ENCODE data around the gene ZNF710. TPM values are rescaled to one million over a fixed set of nuclear protein-coding genes. Genes with fewer than 3 reads are reported as not detected.

The ZNF710 gene
- total and polyA plus RNA-seq, 2 of the 4 experiments (the other 2 are of a cell fraction), result 7.6 to 8.2 TPM

DNA sequence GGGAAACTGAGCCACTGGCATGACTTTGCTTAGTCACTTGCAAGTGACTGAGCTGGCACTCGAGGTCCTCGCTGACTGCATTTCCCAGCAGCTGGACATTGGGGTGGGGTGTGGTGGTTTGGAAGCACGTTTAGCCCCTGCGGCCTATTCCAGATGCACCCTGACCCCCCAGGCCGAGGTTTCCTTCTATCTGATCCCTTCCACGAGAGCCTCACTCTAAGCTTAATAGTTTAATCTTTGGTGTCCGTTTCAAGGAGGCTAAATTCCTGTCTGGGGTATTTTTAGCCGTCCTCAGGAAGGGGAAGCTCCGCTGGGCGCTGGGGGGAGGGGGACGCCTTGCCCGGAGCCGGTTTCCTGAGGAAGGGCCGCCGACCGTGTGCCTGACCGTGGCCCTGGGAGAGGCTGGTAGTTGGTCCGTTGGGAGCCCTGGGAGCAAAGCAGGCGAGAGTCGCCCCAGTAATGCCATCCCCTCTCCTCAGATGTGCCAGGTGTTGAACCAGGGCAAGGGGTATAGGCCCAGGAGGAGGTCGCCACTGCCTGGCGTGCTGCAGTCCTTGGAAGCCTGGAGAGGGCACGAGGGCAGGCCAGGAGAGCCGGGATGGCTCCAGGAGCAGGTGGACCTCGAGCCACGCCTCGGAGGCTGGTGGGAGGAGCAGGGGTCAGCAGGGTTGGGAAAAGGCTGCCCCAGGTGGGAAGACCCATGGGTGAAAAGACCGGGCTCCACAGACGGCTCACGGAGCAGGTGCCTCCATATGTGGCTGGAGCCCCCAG lies 64.0 kb downstream of the ZNF710 start:
- no peak overlapping the region for H3K27ac ChIP-seq (ENCODE audit: insufficient read depth, low read length)
- no peak for DNase-seq
- H4K91ac ChIP-seq (ENCODE audit: insufficient read depth, low read depth, low read length), result no peak overlapping the region
- H2BK5ac ChIP-seq (ENCODE audit: low read depth, low read length, poor library complexity, severe bottlenecking), result no peak overlapping the region
- H3K4me3 ChIP-seq (ENCODE audit: insufficient read depth, low read depth, low read length), result no peak overlapping the region
- H2AK5ac ChIP-seq (ENCODE audit: low read depth, low read length), result no peak overlapping the region
- H2BK120ac ChIP-seq (ENCODE audit: low read depth, low read length), result no peak overlapping the region
- H3K4me2 ChIP-seq (ENCODE audit: low read depth, low read length), result no peak overlapping the region
- dilution Hi-C loops (cut with HindIII; ENCODE audit: low sequenced_read_pairs, unreplicated experiment), result no loop called here
- no peak overlapping the region for H3K23ac ChIP-seq (ENCODE audit: low read depth, low read length)
- ChIA-PET POLR2A (ENCODE audit: unreplicated experiment) (no interaction called here), CTCF (no interaction called here)
- 57% methylated on average over 6 of the region's 30 CpGs; no CpG with 5 or more reads in 1 of the 2 experiments for WGBS, 2 experiments (ENCODE audit: extremely low coverage in 2 of 2, insufficient read length in 1 of 2)
- H3K4ac ChIP-seq (ENCODE audit: low read depth, low read length), result no peak overlapping the region
- no peak overlapping the region for H3K9ac ChIP-seq (ENCODE audit: low read depth, low read length)
- no peak overlapping the region for H3K14ac ChIP-seq (replicated peaks; ENCODE audit: low read depth, low read length)
- no TSS peak for BruUV-seq (replicated peaks)
- no peak for ATAC-seq (ENCODE audit: low read depth)
- peak overlapping the region; percentile 82 for H2AK9ac ChIP-seq (replicated peaks; ENCODE audit: low read depth, low read length, poor library complexity)
- H4K5ac ChIP-seq (ENCODE audit: low read depth, low read length), result no peak overlapping the region
- peaks cover 1% of the 10 kb centered on the region; the same call in 1 of the 2 replicates for H3K4me1 ChIP-seq (ENCODE audit: control insufficient read depth, insufficient read depth, low read length)
- no peaks in the 10 kb centered on the region for H3K9me3 ChIP-seq (ENCODE audit: control insufficient read depth, insufficient read depth, low read length)
- H3K36me3 ChIP-seq (ENCODE audit: control insufficient read depth, insufficient read depth, low read length), result peaks cover 13% of the 10 kb centered on the region
- in situ Hi-C loops (cut with MboI; ENCODE audit: low sequenced_read_pairs), result no loop called here
- no peak overlapping the region for H3K18ac ChIP-seq (ENCODE audit: low read depth, low read length)
- no peak overlapping the region for H2BK20ac ChIP-seq (ENCODE audit: low read depth, low read length)
- peaks cover 11% of the 10 kb centered on the region for H4K20me1 ChIP-seq (ENCODE audit: insufficient read depth, low read length)
- intact Hi-C loops (cut with micrococcal nuclease), result no loop called here
- no peak overlapping the region for H3K56ac ChIP-seq (ENCODE audit: extremely low read depth, insufficient read depth, low read length)
- TF ChIP-seq, protein P1, sequence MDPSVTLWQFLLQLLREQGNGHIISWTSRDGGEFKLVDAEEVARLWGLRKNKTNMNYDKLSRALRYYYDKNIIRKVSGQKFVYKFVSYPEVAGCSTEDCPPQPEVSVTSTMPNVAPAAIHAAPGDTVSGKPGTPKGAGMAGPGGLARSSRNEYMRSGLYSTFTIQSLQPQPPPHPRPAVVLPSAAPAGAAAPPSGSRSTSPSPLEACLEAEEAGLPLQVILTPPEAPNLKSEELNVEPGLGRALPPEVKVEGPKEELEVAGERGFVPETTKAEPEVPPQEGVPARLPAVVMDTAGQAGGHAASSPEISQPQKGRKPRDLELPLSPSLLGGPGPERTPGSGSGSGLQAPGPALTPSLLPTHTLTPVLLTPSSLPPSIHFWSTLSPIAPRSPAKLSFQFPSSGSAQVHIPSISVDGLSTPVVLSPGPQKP (IDR thresholded peaks at IDR 0.05; ENCODE audit: borderline replicate concordance, low read depth, low read length), result no peak
- no peak for TF ChIP-seq SMC3 (IDR thresholded peaks at IDR 0.05; ENCODE audit: low read depth, low read length)
- TF ChIP-seq RCOR1 (IDR thresholded peaks at IDR 0.05; ENCODE audit: insufficient replicate concordance, low read length), result no peak
- no peak for TF ChIP-seq FOS (IDR thresholded peaks at IDR 0.05; ENCODE audit: low read depth, low read length)
- no peak for TF ChIP-seq RAD21 (IDR thresholded peaks at IDR 0.05; ENCODE audit: low read length)
- no peak for TF ChIP-seq NFE2L2 (IDR thresholded peaks at IDR 0.05; ENCODE audit: low read depth, low read length)
- TF ChIP-seq RFX5 (IDR thresholded peaks at IDR 0.05; ENCODE audit: low read depth, low read length), result no peak
- TF ChIP-seq CEBPB (IDR thresholded peaks at IDR 0.05; ENCODE audit: low read depth, low read length), result no peak
- TF ChIP-seq, protein P2, sequence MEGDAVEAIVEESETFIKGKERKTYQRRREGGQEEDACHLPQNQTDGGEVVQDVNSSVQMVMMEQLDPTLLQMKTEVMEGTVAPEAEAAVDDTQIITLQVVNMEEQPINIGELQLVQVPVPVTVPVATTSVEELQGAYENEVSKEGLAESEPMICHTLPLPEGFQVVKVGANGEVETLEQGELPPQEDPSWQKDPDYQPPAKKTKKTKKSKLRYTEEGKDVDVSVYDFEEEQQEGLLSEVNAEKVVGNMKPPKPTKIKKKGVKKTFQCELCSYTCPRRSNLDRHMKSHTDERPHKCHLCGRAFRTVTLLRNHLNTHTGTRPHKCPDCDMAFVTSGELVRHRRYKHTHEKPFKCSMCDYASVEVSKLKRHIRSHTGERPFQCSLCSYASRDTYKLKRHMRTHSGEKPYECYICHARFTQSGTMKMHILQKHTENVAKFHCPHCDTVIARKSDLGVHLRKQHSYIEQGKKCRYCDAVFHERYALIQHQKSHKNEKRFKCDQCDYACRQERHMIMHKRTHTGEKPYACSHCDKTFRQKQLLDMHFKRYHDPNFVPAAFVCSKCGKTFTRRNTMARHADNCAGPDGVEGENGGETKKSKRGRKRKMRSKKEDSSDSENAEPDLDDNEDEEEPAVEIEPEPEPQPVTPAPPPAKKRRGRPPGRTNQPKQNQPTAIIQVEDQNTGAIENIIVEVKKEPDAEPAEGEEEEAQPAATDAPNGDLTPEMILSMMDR (conservative IDR thresholded peaks at IDR 0.05; ENCODE audit: low read depth, low read length), result no peak
- TF ChIP-seq CHD1 (IDR thresholded peaks at IDR 0.05; ENCODE audit: low read depth, low read length), result no peak
- TF ChIP-seq, protein P3, sequence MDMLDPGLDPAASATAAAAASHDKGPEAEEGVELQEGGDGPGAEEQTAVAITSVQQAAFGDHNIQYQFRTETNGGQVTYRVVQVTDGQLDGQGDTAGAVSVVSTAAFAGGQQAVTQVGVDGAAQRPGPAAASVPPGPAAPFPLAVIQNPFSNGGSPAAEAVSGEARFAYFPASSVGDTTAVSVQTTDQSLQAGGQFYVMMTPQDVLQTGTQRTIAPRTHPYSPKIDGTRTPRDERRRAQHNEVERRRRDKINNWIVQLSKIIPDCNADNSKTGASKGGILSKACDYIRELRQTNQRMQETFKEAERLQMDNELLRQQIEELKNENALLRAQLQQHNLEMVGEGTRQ (IDR thresholded peaks at IDR 0.05; ENCODE audit: low read depth, low read length), result no peak
- TF ChIP-seq BHLHE40 (IDR thresholded peaks at IDR 0.05; ENCODE audit: low read depth, low read length), result no peak
- no peak for TF ChIP-seq MAZ (IDR thresholded peaks at IDR 0.05; ENCODE audit: borderline replicate concordance, low read depth, low read length)
- TF ChIP-seq MXI1 (IDR thresholded peaks at IDR 0.05; ENCODE audit: borderline replicate concordance, low read depth, low read length), result no peak
- TF ChIP-seq MAFK (IDR thresholded peaks at IDR 0.05; ENCODE audit: low read depth, low read length), result no peak
- TF ChIP-seq POLR2A (IDR thresholded peaks at IDR 0.05; ENCODE audit: low read depth, low read length), result no peak
- H4K8ac ChIP-seq (ENCODE audit: low read depth in 2 of 2, low read length in 2 of 2), result no peak overlapping the region
- H2BK15ac ChIP-seq (ENCODE audit: low read depth, low read length), result no peak overlapping the region
- peak overlapping the region; percentile 11 for H2AFZ ChIP-seq (replicated peaks; ENCODE audit: low read length, poor library complexity)
- peaks cover 0 to 36% of the 10 kb centered on the region in 2 experiments; a peak in 3 of 4 replicates for H3K79me1 ChIP-seq (ENCODE audit: low read depth in 1 of 2, low read length in 2 of 2)
- H3K27me3 ChIP-seq (ENCODE audit: control insufficient read depth, insufficient read depth, low read length), result no peaks in the 10 kb centered on the region
- peaks cover 9% of the 10 kb centered on the region for H3K9me1 ChIP-seq (ENCODE audit: insufficient read depth, low read length)
